GM10248 (cell line): ENCODE data around the gene SRRT.

Experiments
- CTCF ChIA-PET: fragments of 300-600 bp; sonication (Branson Sonifier 250); formaldehyde crosslinking; extraction: SDS; loops from one replicate; lab custom pipeline; 2021; ENCODE audit warnings: antibody characterized with exemption; lab: Yijun Ruan, JAX
- POLR2A ChIA-PET: fragments of 350-650 bp; sonication (Branson Sonifier 250); formaldehyde crosslinking; extraction: SDS; loops from one replicate; lab custom pipeline; 2020; ENCODE audit warnings: antibody characterized with exemption; lab: Yijun Ruan, JAX
- DNase-seq: peaks from one replicate; pipeline ENCODE4 v3.0.0; 2012; ENCODE audit errors: extremely low spot score
- TF ChIP-seq, protein P1 (sequence below): IDR thresholded peaks from 2 replicates; pipeline ENCODE4 v1.5.1; 2012; ENCODE audit warnings: mild to moderate bottlenecking, low read depth; ENCODE audit errors: extremely low read depth, missing control alignments, control extremely low read depth

Gene SRRT

DNA sequence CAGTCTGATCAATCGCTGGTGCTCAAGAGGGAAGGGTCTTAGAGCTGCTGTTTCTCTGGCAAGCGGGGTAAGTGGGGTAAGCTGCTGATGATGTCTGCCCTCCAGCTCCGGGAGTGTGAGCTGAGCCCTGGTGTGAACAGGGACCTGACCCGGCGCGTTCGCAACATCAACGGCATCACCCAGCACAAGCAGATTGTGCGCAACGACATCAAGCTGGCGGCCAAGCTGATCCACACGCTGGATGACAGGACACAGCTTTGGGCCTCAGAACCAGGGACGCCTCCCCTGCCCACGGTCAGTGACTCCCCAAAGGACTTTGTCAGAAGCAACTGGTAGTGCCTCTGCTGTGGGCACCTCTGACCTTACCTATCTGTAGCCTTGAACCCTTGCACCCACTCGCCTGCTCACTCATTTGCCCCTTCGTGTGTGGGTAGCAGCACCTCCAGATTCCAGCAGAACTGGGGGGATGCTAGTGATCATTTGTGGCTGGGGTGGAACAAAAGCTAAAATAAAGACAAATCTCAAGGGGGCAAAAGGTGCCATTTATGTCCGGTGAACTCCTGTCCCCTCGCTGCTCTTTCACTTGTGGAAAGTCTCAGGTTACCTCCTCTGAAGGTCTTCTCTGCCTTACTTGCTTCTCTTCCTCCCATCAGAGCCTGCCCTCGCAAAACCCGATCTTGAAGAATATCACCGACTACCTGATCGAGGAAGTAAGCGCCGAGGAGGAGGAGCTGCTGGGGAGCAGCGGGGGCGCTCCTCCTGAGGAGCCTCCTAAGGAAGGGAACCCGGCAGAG, 11.4 kb downstream of the SRRT start:
- TF ChIP-seq, protein P1, sequence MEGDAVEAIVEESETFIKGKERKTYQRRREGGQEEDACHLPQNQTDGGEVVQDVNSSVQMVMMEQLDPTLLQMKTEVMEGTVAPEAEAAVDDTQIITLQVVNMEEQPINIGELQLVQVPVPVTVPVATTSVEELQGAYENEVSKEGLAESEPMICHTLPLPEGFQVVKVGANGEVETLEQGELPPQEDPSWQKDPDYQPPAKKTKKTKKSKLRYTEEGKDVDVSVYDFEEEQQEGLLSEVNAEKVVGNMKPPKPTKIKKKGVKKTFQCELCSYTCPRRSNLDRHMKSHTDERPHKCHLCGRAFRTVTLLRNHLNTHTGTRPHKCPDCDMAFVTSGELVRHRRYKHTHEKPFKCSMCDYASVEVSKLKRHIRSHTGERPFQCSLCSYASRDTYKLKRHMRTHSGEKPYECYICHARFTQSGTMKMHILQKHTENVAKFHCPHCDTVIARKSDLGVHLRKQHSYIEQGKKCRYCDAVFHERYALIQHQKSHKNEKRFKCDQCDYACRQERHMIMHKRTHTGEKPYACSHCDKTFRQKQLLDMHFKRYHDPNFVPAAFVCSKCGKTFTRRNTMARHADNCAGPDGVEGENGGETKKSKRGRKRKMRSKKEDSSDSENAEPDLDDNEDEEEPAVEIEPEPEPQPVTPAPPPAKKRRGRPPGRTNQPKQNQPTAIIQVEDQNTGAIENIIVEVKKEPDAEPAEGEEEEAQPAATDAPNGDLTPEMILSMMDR: no peak
- no peak for DNase-seq
- CTCF ChIA-PET: interaction anchor here (1.2 to 2.6 kb wide), 3 partner anchors 9 to 35 kb away, joined by 4 to 15 read pairs (median 11); partner anchors contain the start of genes SLC12A9 and SRRT
- POLR2A ChIA-PET: interaction anchor here (0.9 to 5.0 kb wide), 2 partner anchors 9 to 11 kb away, joined by 3 to 46 read pairs; partner anchors contain the start of gene SRRT

DNA sequence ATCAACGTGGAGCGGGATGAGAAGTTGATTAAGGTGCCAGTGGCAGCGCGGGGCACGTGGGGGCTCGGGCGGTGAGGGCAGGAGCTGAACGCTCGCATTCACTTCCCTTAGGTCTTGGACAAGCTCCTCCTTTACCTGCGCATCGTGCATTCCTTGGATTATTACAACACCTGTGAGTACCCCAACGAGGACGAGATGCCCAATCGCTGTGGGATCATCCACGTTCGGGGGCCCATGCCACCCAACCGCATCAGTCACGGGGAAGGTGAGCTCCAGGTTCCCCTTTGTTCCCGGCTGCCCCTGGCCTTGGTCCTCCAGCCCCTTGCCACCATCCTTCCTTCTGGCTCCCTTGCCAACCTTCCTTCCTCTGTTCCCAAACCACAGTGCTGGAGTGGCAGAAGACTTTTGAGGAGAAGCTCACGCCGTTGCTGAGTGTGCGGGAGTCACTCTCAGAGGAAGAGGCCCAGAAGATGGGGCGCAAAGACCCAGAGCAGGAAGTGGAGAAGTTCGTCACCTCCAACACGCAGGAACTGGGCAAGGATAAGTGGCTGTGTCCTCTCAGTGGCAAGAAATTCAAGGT, 12.1 kb downstream of the SRRT start:
- TF ChIP-seq, protein P1: no peak
- DNase-seq: no peak
- ChIA-PET POLR2A (interaction anchor here (5.0 kb wide), 1 partner anchor 10 kb away, joined by 46 read pairs; the partner anchor contains the start of gene SRRT), CTCF (interaction anchor here (0.7 to 2.6 kb wide), 5 partner anchors 8 to 257 kb away, joined by 3 to 15 read pairs (median 4); partner anchors contain the start of genes SLC12A9 and SRRT)

DNA sequence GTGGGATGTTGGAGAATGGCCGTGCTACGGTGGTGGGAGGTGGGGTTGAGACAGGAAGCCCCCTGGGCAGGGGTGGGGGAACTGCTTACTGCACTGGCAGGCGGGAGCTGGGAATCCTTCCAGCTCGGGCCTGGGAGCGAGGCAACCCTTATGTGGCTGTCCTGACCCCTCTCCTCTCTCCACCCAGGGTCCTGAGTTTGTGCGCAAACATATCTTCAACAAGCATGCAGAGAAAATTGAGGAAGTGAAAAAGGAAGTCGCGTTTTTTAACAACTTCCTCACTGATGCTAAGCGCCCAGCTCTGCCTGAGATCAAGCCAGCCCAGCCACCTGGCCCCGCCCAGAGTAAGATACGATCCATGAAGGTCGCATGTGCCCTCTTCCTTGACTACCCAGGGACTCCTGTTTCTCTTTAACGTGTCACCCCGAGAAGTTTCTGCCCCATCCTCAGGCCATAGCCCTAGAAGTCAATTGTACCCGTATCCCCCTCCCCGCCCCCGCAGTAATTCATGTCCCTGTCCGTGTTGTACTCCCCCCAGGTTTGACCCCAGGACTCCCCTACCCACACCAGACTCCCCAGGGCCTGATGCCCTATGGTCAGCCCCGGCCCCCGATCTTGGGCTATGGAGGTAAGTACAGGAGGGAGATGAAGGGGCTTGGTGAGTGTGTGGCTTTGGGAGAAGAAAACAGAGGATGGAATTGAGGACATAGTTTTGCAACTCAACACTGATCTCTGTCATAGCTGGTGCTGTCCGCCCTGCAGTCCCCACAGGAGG, 12.8 kb downstream of the SRRT start:
- TF ChIP-seq, protein P1: no peak
- ChIA-PET POLR2A (interaction anchor here (0.6 to 5.0 kb wide), 3 partner anchors 11 to 1390 kb away, joined by 3 to 46 read pairs (median 4); partner anchors contain the start of gene SRRT), CTCF (interaction anchor here (0.7 to 2.6 kb wide), 4 partner anchors 11 to 257 kb away, joined by 3 to 15 read pairs (median 7); partner anchors contain the start of genes SLC12A9 and SRRT)
- peak; percentile 83 for DNase-seq

DNA sequence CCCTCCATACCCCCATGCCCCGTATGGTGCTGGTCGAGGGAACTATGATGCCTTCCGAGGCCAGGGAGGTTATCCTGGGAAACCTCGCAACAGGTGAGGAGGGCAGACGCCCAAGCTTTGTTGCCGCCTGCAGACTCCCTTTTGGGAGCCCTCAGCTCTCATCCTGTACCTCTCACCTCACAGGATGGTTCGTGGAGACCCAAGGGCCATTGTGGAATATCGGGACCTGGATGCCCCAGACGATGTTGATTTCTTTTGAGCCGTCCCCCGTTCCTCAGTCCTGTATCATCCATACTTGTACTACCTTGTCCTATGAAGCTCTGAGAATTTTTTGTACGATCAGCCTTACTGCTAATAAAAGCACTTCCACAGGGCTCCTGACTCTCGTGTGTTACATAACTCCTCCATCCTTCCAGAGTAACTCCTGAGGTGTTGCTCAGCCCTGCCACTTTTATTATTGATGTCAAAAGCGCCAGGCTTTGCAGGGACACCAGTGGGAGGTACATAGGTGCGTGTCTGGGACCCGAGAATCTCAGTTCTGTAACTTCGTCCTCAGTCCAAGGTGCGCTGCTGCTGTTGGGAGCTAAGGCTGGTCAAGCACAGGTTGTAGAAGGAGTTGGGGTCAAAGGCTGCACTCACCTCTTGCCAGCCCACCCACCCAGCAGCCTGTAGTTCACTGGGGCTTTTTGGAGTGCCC, 13.5 kb downstream of the SRRT start:
- DNase-seq: no peak
- TF ChIP-seq, protein P1: no peak
- ChIA-PET CTCF (interaction anchor here (1.2 to 2.6 kb wide), 4 partner anchors 37 to 256 kb away, joined by 3 to 11 read pairs (median 6); partner anchors contain the start of genes POP7 and SLC12A9), POLR2A (interaction anchor here (0.5 to 5.0 kb wide), 3 partner anchors 11 to 1475 kb away, joined by 3 to 46 read pairs (median 6); partner anchors contain the start of gene SRRT)

DNA sequence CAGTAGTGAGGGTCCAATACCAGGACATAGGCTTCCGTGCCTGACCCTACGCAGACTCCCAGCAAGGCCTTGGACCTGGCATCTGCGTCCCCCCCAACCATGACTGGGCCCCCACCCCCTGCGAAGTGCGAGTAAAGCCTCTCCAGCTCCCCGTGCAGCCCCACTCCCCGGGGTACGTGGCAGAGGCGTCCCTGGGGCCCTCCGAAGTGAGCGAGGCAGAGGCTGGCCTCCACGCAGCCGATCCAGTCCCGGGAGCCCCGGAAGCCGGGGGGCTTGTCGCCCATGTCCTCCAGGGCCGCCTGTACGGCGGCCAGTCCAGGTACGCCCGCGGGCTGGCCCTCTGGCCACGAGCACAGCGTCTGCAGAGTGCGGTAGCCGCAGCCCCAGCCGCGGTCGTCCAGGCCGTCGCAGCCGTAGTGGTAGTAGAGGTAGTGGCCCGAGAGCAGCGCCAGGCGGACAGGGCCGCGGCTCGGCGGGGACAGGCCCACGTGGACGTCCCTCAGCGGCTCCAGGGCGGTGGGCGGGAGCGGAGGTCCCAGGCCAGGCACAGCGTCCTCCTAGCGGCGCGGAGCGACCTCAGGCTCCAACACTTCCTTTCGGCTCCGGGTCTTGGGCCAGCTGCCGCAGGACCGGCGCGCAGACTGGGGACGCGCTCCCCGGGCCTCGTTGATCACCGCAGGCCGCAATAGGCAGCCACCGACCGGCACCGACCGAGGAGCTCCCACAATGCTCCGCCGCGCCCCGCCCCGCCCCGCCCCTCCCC, 14.3 kb downstream of the SRRT start, which contains the start of gene UFSP1:
UFSP1 (minus strand) TSS at position 728 of the 763 bp plus-strand sequence; CDS start at position 284, 444 bp downstream.
- POLR2A ChIA-PET: interaction anchor here (0.6 to 5.0 kb wide), 7 partner anchors 12 to 461 kb away, joined by 3 to 46 read pairs (median 4); partner anchors contain the start of genes SRRT and ZCWPW1
- CTCF ChIA-PET: interaction anchor here (0.9 to 1.9 kb wide), 11 partner anchors 11 to 355 kb away, joined by 3 to 8 read pairs (median 4); partner anchors contain the start of genes FIS1, POP7 and SLC12A9
- no peak for DNase-seq
- TF ChIP-seq, protein P1: no peak
